Sigmoid colon (tissue), 3 donors: ENCODE data around the gene C1orf74.

Experiments
- POLR2A ChIP-seq, 2 donors: fragments of 450-650 bp; IDR thresholded peaks; one replicate each; pipeline ENCODE4 v1.6.1; 2016; ENCODE audit warnings: antibody characterized with exemption in 2 of 2, mild to moderate bottlenecking in 2 of 2, moderate library complexity in 2 of 2
- TF ChIP-seq, protein P1 (sequence below), 4 experiments: fragments of 450-650 bp in 3 of 4; fragments of 200-600 bp in 1 of 4; IDR thresholded peaks; one replicate each; pipeline ENCODE4 v1.5.1; 2016 to 2019; ENCODE audit warnings: antibody characterized with exemption in 4 of 4, mild to moderate bottlenecking in 3 of 4, moderate library complexity in 2 of 4

DNA sequence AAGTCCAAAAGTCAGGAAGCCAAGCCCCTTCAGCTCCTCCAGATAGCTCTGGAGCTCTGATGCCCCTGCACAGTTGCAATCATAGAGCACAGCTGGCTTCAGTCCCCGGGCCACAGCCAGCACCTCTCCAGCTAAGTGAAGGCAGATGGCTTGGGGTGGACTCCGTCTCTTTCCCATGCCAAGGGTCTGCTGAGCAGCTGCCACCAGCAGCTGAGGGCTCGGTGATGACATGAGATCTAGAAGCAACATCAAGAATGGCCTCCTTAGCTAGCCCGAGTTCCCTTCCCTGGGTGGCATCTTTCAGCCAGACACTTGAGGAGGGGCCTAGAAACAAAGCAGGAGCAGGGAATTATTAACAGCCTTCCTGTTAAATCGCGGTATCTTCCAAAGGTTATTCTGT lies 973 bp downstream of the C1orf74 start:
- TF ChIP-seq, protein P1, sequence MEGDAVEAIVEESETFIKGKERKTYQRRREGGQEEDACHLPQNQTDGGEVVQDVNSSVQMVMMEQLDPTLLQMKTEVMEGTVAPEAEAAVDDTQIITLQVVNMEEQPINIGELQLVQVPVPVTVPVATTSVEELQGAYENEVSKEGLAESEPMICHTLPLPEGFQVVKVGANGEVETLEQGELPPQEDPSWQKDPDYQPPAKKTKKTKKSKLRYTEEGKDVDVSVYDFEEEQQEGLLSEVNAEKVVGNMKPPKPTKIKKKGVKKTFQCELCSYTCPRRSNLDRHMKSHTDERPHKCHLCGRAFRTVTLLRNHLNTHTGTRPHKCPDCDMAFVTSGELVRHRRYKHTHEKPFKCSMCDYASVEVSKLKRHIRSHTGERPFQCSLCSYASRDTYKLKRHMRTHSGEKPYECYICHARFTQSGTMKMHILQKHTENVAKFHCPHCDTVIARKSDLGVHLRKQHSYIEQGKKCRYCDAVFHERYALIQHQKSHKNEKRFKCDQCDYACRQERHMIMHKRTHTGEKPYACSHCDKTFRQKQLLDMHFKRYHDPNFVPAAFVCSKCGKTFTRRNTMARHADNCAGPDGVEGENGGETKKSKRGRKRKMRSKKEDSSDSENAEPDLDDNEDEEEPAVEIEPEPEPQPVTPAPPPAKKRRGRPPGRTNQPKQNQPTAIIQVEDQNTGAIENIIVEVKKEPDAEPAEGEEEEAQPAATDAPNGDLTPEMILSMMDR (IDR thresholded peaks at IDR 0.05) = no peak
- no peak for TF ChIP-seq POLR2A (IDR thresholded peaks at IDR 0.05)
